SK-N-SH treated with all-trans-retinoic acid at 6 μM for 48 hours (cell line): ENCODE measurements around the gene MTTP.

ENCODE experiments used
- ARNTL ChIP-seq: fragments of 450-650 bp; formaldehyde crosslinking; IDR thresholded peaks from 2 replicates; pipeline ENCODE4 v1.5.0; 2020; ENCODE audit warnings: low read depth, mild to moderate bottlenecking, moderate library complexity, borderline replicate concordance
- BACH2 ChIP-seq: fragments of 250-450 bp; sonication (Bioruptor Pico); IDR thresholded peaks from 2 replicates; pipeline ENCODE4 v1.9.0; 2021; ENCODE audit warnings: mild to moderate bottlenecking, borderline replicate concordance
- CSDC2 ChIP-seq: fragments of 250-450 bp; sonication (Bioruptor Pico); IDR thresholded peaks from 2 replicates; pipeline ENCODE4 v1.5.0; 2020; ENCODE audit warnings: mild to moderate bottlenecking, moderate library complexity
- CSRNP3 ChIP-seq: fragments of 250-450 bp; sonication (Bioruptor Pico); IDR thresholded peaks from 2 replicates; pipeline ENCODE4 v1.5.1; 2021; ENCODE audit warnings: mild to moderate bottlenecking, moderate library complexity
- POU6F1 ChIP-seq: fragments of 250-450 bp; sonication (Bioruptor Pico); IDR thresholded peaks from 2 replicates; pipeline ENCODE4 v1.8.0; 2021; ENCODE audit warnings: low read depth, mild to moderate bottlenecking, moderate library complexity, borderline replicate concordance
- RARB ChIP-seq: fragments of 250-450 bp; sonication (Bioruptor Pico); IDR thresholded peaks from 2 replicates; pipeline ENCODE4 v1.8.0; 2021; ENCODE audit warnings: mild to moderate bottlenecking, moderate library complexity
- SNAI2 ChIP-seq: fragments of 250-450 bp; sonication (Bioruptor Pico); IDR thresholded peaks from 2 replicates; pipeline ENCODE4 v1.5.0; 2020; ENCODE audit warnings: mild to moderate bottlenecking, moderate library complexity
- TOX ChIP-seq: fragments of 250-450 bp; sonication (Bioruptor Pico); IDR thresholded peaks from 2 replicates; pipeline ENCODE4 v1.8.0; 2021; ENCODE audit warnings: mild to moderate bottlenecking, moderate library complexity, borderline replicate concordance
- ZFP3 ChIP-seq: fragments of 250-450 bp; sonication (Bioruptor Pico); IDR thresholded peaks from 2 replicates; pipeline ENCODE4 v1.5.0; 2020; ENCODE audit warnings: mild to moderate bottlenecking, moderate library complexity
- ZFP30 ChIP-seq: fragments of 450-650 bp; formaldehyde crosslinking; IDR thresholded peaks from 2 replicates; pipeline ENCODE4 v1.5.0; 2022; ENCODE audit warnings: mild to moderate bottlenecking, moderate library complexity
- ZNF565 ChIP-seq: fragments of 450-650 bp; formaldehyde crosslinking; conservative IDR thresholded peaks from 2 replicates; pipeline ENCODE4 v1.5.0; 2020; ENCODE audit warnings: low read depth, mild to moderate bottlenecking, moderate library complexity
- TF ChIP-seq, protein P1 (sequence below): fragments of 250-450 bp; sonication (Bioruptor Pico); IDR thresholded peaks from 2 replicates; pipeline ENCODE4 v1.8.0; 2020; ENCODE audit warnings: mild to moderate bottlenecking, moderate library complexity, borderline replicate concordance
- TF ChIP-seq, protein P2 (sequence below): fragments of 250-450 bp; sonication (Bioruptor Pico); IDR thresholded peaks from 2 replicates; pipeline ENCODE4 v1.5.1; 2020; ENCODE audit warnings: low read depth, mild to moderate bottlenecking, moderate library complexity

GRCh38 chr4:99537674-99538073, 37.0 kb upstream of the MTTP start:
- TF ChIP-seq, protein P1, sequence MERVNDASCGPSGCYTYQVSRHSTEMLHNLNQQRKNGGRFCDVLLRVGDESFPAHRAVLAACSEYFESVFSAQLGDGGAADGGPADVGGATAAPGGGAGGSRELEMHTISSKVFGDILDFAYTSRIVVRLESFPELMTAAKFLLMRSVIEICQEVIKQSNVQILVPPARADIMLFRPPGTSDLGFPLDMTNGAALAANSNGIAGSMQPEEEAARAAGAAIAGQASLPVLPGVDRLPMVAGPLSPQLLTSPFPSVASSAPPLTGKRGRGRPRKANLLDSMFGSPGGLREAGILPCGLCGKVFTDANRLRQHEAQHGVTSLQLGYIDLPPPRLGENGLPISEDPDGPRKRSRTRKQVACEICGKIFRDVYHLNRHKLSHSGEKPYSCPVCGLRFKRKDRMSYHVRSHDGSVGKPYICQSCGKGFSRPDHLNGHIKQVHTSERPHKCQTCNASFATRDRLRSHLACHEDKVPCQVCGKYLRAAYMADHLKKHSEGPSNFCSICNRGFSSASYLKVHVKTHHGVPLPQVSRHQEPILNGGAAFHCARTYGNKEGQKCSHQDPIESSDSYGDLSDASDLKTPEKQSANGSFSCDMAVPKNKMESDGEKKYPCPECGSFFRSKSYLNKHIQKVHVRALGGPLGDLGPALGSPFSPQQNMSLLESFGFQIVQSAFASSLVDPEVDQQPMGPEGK (CRISPR knock-in tag), result no peak
- TF ChIP-seq RARB (CRISPR knock-in tag) (no peak), CSDC2 (no peak), ZNF565 (CRISPR knock-in tag) (no peak), CSRNP3 (CRISPR knock-in tag) (no peak), ZFP3 (no peak), BACH2 (CRISPR knock-in tag) (no peak), TOX (CRISPR knock-in tag) (no peak), ARNTL (CRISPR knock-in tag) (no peak), ZFP30 (CRISPR knock-in tag) (no peak), SNAI2 (CRISPR knock-in tag) (no peak), POU6F1 (CRISPR knock-in tag) (no peak)
- TF ChIP-seq, protein P2, sequence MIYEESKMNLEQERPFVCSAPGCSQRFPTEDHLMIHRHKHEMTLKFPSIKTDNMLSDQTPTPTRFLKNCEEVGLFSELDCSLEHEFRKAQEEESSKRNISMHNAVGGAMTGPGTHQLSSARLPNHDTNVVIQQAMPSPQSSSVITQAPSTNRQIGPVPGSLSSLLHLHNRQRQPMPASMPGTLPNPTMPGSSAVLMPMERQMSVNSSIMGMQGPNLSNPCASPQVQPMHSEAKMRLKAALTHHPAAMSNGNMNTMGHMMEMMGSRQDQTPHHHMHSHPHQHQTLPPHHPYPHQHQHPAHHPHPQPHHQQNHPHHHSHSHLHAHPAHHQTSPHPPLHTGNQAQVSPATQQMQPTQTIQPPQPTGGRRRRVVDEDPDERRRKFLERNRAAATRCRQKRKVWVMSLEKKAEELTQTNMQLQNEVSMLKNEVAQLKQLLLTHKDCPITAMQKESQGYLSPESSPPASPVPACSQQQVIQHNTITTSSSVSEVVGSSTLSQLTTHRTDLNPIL, result no peak
